ENCODE results near the gene SPATA13.

SPATA13 gene

GRCh38 chr13:24223341-24224231 lies 63.1 kb downstream of the SPATA13 start:
- no peak for DNase-seq (ENCODE audit: low spot score)

- DNase-seq (ENCODE audit: low spot score) = no peak
Observed at GRCh38 chr13:24224232-24224680, 63.7 kb downstream of the SPATA13 start.

GRCh38 chr13:24225062-24225461 lies 64.5 kb downstream of the SPATA13 start:
- DNase-seq (ENCODE audit: low spot score) = no peak

GRCh38 chr13:24225930-24226329 lies 65.4 kb downstream of the SPATA13 start:
- DNase-seq (ENCODE audit: low spot score) = no peak

- no peak for DNase-seq (ENCODE audit: low spot score)
Observed at GRCh38 chr13:24226762-24227161, 66.2 kb downstream of the SPATA13 start.

- DNase-seq (ENCODE audit: low spot score) = peak; percentile 74
Observed at GRCh38 chr13:24228852-24229458, 68.4 kb downstream of the SPATA13 start.

- DNase-seq (ENCODE audit: low spot score) = no peak
Observed at GRCh38 chr13:24230428-24231072, 70.0 kb downstream of the SPATA13 start.

GRCh38 chr13:24231377-24231776 lies 70.9 kb downstream of the SPATA13 start:
- DNase-seq (ENCODE audit: low spot score) = no peak

- no peak for DNase-seq (ENCODE audit: low spot score)
Observed at GRCh38 chr13:24232037-24232436, 71.5 kb downstream of the SPATA13 start.

- DNase-seq (ENCODE audit: low spot score) = no peak
Observed at GRCh38 chr13:24232474-24232873, 72.0 kb downstream of the SPATA13 start.

- no peak for DNase-seq (ENCODE audit: low spot score)
Observed at GRCh38 chr13:24233351-24233901, 72.9 kb downstream of the SPATA13 start.

- DNase-seq (ENCODE audit: low spot score) = no peak
Observed at GRCh38 chr13:24234200-24234915, 73.8 kb downstream of the SPATA13 start.

- no peak for DNase-seq (ENCODE audit: low spot score)
Observed at GRCh38 chr13:24237356-24237755, 76.8 kb downstream of the SPATA13 start.

GRCh38 chr13:24241336-24241735 lies 80.8 kb downstream of the SPATA13 start:
- DNase-seq (ENCODE audit: low spot score) = no peak

GRCh38 chr13:24242100-24242499 lies 81.6 kb downstream of the SPATA13 start:
- no peak for DNase-seq (ENCODE audit: low spot score)

GRCh38 chr13:24243302-24243701 lies 82.8 kb downstream of the SPATA13 start:
- no peak for DNase-seq (ENCODE audit: low spot score)

- no peak for DNase-seq (ENCODE audit: low spot score)
Observed at GRCh38 chr13:24244802-24245201, 84.3 kb downstream of the SPATA13 start.

GRCh38 chr13:24247016-24247415 lies 86.5 kb downstream of the SPATA13 start:
- no peak for DNase-seq (ENCODE audit: low spot score)

- DNase-seq (ENCODE audit: low spot score) = no peak
Observed at GRCh38 chr13:24249624-24250023, 89.1 kb downstream of the SPATA13 start.

GRCh38 chr13:24250376-24251057 lies 90.0 kb downstream of the SPATA13 start:
- DNase-seq (ENCODE audit: low spot score) = no peak

GRCh38 chr13:24251525-24251924 lies 91.0 kb downstream of the SPATA13 start:
- DNase-seq (ENCODE audit: low spot score) = no peak
